Activated naive CD4-positive, alpha-beta T cell treated with anti-CD3 and anti-CD28 coated beads, Interleukin-2, amount 50 U/mL, for 16 hours (primary cell): ENCODE measurements around the gene PPP1R15A.
A peak's percentile ranks its signal among the peaks of the same experiment; 100 is the strongest.
"Not testable (repeated sequence)": the region's sequence is repeated elsewhere in the genome, so short reads cannot be mapped to it uniquely, and the experiment has no call there.

Source experiments
- DNase-seq: peaks from one replicate; pipeline ENCODE4 v3.0.0-alpha.2; 2020

Gene PPP1R15A

DNA sequence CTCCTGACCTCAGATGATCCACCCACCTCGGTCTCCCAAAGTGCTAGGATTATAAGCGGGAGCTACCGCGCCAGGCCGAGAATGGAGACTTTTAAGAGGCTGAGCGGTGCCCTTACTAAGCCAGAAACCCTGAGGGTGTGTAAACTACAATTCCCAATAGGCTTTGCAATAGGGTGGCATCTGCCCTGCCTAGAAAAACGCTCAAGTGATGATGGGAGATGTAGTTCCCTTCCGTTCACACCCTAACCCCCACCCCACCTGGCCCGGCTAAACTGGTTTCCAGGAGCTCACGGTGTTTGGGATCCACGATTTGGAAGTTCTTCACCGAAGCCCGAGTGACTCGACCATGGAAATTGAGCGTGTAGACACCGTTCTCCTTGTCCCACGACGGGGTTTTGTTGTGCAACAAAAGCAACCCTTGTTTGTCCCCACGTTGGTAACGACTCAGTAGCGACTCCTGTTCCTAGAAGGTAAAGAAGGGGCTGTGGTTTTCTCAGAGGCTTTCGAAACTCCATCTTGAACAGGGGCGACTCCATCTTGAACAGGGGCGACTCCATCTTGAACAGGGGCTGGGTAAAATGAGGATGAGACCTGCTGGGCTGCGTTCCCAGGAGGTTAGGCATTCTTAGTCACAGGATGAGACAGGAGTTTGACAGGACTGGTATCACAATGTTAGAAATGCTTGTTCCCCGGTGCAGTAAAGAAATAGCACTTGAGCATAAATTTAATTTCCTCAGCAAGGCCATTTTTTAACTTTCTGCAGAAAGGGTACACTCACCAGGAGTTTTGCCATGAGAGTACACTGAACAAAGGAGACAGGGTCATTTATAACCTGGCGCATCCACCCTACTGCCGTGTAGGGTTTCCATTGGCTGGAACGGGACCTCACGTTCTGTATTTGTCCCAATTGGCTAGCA, 9.8 kb downstream of the PPP1R15A start:
- DNase-seq: no peak

DNA sequence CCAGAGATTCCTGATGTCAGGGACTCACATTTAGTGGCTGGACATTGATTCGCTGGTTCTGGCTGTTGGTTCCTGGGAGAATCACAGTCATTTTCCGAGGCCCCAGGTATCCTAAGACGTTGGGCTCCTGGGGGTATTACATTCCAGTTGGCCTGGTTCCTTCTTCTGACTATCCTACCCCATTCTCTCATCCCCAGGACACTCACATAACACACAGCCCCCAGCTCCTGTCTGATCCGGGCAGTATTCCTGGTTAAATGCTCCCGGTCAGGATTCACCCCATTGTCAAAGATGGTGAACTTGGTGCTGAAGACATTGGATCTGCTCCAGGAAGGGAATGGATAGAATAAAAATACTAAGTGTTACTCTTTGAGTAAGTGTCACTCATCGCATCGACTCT, 11.5 kb downstream of the PPP1R15A start:
- no peak for DNase-seq

GRCh38 chr19:48887861-48888612, 15.8 kb downstream of the PPP1R15A start:
- no peak for DNase-seq

DNA sequence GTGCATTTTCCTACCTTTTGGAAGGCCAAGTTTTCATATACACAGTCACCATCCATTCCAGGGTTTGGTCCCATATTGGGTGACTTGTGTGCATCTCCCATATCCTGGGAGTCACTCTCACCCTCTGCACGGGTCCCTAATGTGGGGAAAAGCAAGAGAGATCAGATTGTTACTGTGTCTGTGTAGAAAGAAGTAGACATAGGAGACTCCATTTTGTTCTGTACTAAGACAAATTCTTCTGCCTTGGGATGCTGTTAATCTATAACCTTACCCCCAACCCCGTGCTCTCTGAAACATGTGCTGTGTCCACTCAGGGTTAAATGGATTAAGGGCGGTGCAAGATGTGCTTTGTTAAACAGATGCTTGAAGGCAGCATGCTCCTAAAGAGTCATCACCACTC, 17.3 kb downstream of the PPP1R15A start:
- DNase-seq: not testable (repeated sequence)

DNA sequence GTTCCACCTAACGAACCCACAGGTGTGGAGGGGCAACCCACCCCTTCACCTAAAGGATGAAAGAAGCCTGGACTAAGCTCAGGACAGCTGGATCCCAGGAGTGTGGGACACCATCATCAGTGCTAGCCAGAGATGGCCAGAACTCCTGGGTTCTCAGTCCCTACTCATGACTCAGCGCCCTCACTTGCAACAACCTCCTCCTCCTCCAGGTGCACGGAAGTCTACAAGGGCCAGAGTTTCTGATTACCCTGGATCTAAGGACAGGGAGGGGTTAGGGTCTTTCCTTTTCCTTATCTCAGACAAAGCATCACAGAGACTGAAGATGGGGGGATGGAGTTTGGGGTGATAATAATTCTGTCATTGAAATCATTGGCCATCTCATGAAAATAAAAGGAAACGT, 18.3 kb downstream of the PPP1R15A start:
- no peak for DNase-seq

- no peak for DNase-seq
Observed at GRCh38 chr19:48895226-48895625, 23.0 kb downstream of the PPP1R15A start.

DNA sequence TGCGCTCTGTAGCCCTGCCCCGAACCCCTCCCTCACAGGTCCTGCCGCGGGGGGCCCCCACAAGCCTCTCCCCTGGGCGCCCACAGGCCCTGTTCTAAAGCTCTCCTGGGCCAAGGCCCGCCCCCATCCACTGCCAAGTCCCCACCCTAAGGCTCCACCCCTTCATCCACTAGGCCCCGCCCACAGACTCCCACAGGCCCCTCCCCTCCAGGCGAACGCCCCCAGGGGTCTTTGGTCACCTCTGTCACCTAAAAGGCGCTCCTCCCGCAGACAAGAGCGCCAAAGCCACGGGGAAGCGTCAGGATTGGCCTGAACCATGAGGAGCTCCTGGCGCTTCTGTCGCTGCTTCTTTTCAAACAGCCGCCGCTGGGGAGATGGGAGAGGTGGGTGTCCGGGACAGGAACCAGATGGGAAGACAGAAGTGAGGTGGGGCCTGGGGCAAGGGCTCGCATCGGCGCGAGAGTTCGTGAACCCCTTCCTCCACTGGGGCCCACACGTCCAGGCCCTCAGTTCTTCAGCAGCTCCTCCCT, 24.0 kb downstream of the PPP1R15A start:
- peak; percentile 61 for DNase-seq

DNA sequence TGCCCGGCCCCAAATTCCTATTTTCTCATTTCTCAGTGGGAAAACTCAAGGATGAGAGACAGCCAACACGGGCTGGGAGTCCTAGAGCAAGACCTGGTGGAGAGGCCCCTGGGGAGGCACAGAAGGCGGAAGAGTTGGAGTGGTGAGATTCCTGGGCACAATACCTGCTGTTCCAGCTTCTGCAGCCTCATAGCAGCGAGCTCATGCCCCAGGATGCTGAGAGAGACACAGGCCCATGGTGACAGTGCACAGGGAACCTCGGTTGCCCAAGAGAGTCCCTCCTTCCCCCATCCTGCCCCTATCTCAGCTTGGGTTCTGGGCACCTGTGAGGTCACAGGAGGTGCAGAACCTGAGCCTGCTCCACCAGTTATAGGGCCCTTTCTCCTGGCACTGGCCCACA, 25.0 kb downstream of the PPP1R15A start:
- no peak for DNase-seq

DNA sequence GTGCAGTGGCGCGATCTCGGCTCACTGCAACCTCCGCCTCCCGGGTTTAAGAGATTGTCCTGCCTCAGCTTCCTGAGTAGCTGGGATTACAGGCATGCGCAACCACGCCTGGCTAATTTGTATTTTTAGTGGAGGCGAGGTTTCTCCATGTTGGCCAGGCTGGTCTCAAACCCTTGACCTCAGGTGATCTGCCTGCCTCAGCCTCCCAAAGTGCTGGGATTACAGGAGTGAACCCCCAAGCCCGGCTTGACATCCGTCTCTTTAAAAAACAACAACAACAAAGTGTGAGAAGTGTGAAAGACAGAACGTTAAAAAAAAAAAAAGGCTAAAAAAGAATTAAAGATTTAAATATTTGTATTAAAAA, 27.1 kb downstream of the PPP1R15A start:
- DNase-seq: not testable (repeated sequence)

GRCh38 chr19:48899781-48900476, 27.7 kb downstream of the PPP1R15A start, which contains the start of gene NUCB1:
TSS of gene NUCB1 (plus strand) at chr19:48900312. CDS start at chr19:48900797, 485 bp downstream.
- DNase-seq: peak; percentile 99

GRCh38 chr19:48900477-48901406, 28.5 kb downstream of the PPP1R15A start:
- DNase-seq: peak; percentile 26

GRCh38 chr19:48902291-48902690, 30.1 kb downstream of the PPP1R15A start:
- DNase-seq: not testable (repeated sequence)

- not testable (repeated sequence) for DNase-seq
Observed at GRCh38 chr19:48903788-48904187, 31.6 kb downstream of the PPP1R15A start.

DNA sequence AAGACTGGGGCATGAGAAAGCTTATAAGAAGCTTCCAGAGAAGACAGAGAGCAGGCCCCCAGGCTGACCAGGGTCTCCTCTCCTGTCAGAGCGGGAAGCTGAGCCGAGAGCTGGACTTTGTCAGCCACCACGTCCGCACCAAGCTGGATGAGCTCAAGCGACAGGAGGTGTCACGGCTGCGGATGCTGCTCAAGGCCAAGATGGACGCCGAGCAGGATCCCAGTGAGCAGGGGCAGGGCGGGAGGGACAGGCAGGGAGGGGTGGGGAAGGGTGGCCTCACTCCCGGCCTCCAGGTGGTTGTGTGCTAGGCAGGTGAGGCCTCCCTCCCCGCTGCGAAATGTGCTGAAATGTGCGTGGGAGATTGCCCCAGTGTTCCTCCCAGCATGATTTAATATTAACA, 33.4 kb downstream of the PPP1R15A start:
- no peak for DNase-seq

DNA sequence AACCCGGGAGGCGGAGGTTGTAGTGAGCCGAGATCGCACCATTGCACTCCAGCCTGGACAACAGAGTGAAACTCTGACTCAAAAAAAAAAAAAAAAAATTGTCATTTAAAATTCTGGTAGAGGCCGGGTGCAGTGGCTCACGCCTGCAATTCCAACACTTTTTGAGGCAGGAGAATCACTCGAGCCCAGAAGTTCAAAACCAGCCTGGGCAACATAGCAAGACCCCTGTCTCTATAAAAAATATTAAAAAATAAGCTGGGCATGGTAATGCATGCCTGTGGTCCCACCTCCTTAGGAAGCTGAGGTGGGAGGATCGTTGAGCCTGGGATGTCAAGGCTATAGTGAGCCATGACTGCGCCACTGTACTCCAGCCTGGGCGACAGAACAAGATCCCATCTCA, 34.1 kb downstream of the PPP1R15A start:
- no peak for DNase-seq

DNA sequence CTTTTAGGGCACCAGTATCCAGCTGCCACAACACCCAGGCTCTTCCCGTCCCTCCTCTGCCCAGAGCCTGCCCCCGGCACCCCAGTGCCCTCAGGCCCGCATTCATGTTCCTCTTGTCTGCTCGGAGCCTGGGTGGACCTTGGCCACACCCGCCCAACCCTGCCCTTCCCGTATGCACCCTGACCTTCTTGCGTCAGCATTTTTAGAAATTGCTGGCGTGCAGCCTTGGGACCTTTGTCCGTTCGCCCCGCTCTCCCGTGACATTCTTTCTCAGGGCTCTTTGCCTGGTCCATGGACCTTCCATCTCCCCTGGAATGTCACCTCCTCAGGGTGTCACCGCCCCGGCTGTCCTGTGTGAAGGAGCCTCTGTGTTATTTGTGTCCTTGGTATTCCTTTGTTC, 35.5 kb downstream of the PPP1R15A start:
- DNase-seq: no peak

DNA sequence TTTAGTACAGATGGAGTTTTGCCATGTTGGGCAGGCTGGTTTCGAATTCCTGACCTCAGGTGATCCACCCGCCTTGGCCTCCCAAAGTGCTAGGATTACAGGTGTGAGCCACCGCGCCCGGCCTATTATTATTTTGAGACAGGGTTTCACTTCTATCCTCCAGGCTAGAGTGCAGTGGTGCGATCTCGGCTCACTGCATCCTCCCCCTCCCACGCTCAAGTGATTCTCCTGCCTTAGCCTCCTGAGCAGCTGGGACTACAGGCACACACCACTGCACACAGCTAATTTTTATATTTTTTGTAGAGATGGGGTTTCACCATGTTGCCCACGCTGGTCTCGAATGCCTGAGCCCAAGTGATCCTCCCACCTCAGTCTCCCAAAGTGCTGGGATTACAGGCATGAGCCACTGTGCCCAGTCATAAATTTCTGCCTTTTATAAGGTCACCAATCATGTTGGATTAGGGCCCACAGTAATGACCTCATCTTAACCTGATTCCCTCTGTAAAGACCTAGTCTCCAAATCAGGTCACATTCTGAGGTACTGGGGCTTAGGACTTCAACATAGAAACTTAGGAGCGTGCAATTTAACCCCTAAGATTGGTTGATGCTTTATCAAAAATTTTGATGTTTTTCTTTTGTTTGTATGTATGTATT, 37.3 kb downstream of the PPP1R15A start:
- not testable (repeated sequence) for DNase-seq

DNA sequence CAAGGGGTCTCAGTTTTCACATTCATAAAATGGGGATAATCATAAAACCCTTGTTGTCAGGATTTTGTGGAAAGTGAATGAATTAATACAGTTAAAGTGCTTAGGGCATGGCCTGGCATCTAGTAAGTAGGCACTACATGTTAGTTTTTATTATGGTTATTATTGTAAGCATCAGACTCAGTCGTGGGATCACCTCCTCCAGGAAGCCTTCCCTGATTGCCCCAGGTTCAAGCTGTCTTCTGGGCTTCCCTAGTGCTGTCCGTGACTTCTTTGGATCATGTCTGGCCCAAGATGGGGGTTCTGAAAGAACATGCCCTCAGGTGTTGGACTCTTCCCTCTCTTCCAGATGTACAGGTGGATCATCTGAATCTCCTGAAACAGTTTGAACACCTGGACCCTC, 38.6 kb downstream of the PPP1R15A start:
- DNase-seq: no peak

DNA sequence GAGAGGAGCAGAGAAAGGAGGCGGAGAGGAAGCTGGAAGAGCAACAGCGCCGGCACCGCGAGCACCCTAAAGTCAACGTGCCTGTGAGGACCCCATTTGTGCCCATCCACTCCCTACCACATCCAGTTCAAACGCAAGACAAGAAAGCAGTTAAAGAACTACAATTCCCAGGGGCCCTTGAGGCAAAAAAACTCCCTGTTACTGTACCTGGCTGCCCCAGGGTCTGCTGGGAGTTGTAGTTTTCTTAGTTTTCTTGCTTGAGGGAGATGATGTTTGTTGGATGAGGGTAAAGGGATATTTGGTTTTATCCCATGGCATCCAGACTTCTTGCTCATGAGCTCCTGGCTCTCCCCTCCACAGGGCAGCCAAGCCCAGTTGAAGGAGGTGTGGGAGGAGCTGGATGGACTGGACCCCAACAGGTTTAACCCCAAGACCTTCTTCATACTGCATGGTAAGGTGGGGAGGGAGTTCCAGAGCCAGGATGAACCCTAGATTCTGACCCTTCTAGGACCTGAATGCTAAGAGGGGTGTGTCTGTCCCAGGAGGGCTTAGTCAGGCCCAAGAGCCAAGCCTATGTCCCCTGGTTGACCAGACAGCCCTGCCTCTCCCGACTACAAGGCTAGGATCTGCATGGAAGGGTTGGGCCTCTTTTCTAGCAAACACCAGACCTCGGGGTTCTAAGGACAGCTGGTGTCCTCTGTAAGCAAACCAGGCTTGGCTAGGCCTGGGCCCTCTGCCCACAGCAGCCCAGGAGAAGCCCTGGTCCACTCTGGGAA, 41.1 kb downstream of the PPP1R15A start:
- DNase-seq: no peak

GRCh38 chr19:48914181-48914580, 42.0 kb downstream of the PPP1R15A start:
- no peak for DNase-seq

DNA sequence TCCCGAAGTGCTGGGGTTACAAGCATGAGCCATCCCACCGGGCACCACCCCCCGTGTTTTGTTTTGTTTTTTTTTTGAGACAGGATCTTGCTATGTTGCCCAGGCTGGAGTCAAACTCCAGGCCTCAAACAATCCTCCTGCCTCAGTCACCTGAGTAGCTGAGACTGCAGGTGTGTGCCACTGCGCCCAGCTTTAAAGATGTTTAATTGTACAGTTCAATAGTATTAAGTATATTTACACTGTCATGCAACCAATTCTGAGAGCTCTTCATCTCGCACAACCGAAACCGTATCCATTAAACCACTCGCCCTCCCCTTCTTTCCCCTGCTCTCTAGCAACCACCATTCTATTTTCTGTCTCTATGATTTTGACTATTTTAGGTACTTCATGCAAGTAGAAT, 43.5 kb downstream of the PPP1R15A start:
- DNase-seq: no peak
